ENCODE data around the gene ITGB5. TPM values are rescaled to one million over a fixed set of nuclear protein-coding genes. Genes with fewer than 3 reads are reported as not detected.

Gene ITGB5
- total RNA-seq, 1 donor from 2014 or later = 141 TPM

GRCh38 chr3:124814620-124815421 lies 72.3 kb downstream of the ITGB5 start:
- DNase-seq (ENCODE audit: low read depth) = peak; percentile 90
- FAIRE-seq = peak; percentile 83
- no peak for TF ChIP-seq CTCF (IDR thresholded peaks at IDR 0.05; ENCODE audit: insufficient read depth, low read length, severe bottlenecking)
- H3K4me3 ChIP-seq (ENCODE audit: low read depth, low read length) = no peak overlapping the region
- H3K36me3 ChIP-seq (ENCODE audit: control insufficient read depth, insufficient read depth, low read length) = no peaks in the 10 kb centered on the region
- H3K27me3 ChIP-seq (ENCODE audit: control insufficient read depth, insufficient read depth, low read length) = no peaks in the 10 kb centered on the region

- FAIRE-seq (peak; percentile 88), DNase-seq (ENCODE audit: low read depth) (no peak)
- Histone ChIP-seq H3K4me3 (ENCODE audit: low read depth, low read length) (no peak overlapping the region), H3K36me3 (ENCODE audit: control insufficient read depth, insufficient read depth, low read length) (no peaks in the 10 kb centered on the region), H3K27me3 (ENCODE audit: control insufficient read depth, insufficient read depth, low read length) (no peaks in the 10 kb centered on the region)
- no peak for TF ChIP-seq CTCF (IDR thresholded peaks at IDR 0.05; ENCODE audit: insufficient read depth, low read length, severe bottlenecking)
Measured at GRCh38 chr3:124813541-124813940, 73.6 kb downstream of the ITGB5 start.

GRCh38 chr3:124812291-124813265 lies 74.6 kb downstream of the ITGB5 start:
- DNase-seq (ENCODE audit: low read depth) (peak; percentile 76), FAIRE-seq (no peak)
- Histone ChIP-seq H3K36me3 (ENCODE audit: control insufficient read depth, insufficient read depth, low read length) (no peaks in the 10 kb centered on the region), H3K4me3 (ENCODE audit: low read depth, low read length) (no peak overlapping the region), H3K27me3 (ENCODE audit: control insufficient read depth, insufficient read depth, low read length) (no peaks in the 10 kb centered on the region)
- TF ChIP-seq CTCF (IDR thresholded peaks at IDR 0.05; ENCODE audit: insufficient read depth, low read length, severe bottlenecking) = no peak

GRCh38 chr3:124811436-124811835 lies 75.7 kb downstream of the ITGB5 start:
- TF ChIP-seq CTCF (IDR thresholded peaks at IDR 0.05; ENCODE audit: insufficient read depth, low read length, severe bottlenecking) = no peak
- Histone ChIP-seq H3K36me3 (ENCODE audit: control insufficient read depth, insufficient read depth, low read length) (no peaks in the 10 kb centered on the region), H3K27me3 (ENCODE audit: control insufficient read depth, insufficient read depth, low read length) (no peaks in the 10 kb centered on the region), H3K4me3 (ENCODE audit: low read depth, low read length) (no peak overlapping the region)
- DNase-seq (ENCODE audit: low read depth) (no peak), FAIRE-seq (no peak)

- Histone ChIP-seq H3K36me3 (ENCODE audit: control insufficient read depth, insufficient read depth, low read length) (no peaks in the 10 kb centered on the region), H3K4me3 (ENCODE audit: low read depth, low read length) (no peak overlapping the region), H3K27me3 (ENCODE audit: control insufficient read depth, insufficient read depth, low read length) (no peaks in the 10 kb centered on the region)
- no peak for FAIRE-seq
- no peak for TF ChIP-seq CTCF (IDR thresholded peaks at IDR 0.05; ENCODE audit: insufficient read depth, low read length, severe bottlenecking)
- no peak for DNase-seq (ENCODE audit: low read depth)
Measured at GRCh38 chr3:124810970-124811369, 76.2 kb downstream of the ITGB5 start.

All from bronchial epithelial cell (primary cell).